ENCODE measurements around the gene FOSL1. TPM values are rescaled to one million over a fixed set of nuclear protein-coding genes. Genes with fewer than 3 reads are reported as not detected.

FOSL1 gene
- total and polyA plus RNA-seq, 2 of the 13 experiments (the other 11 are each of a cell fraction or from before 2014, with no cell fraction given) = 4.0 to 4.1 TPM

- peak; percentile 73 for TF ChIP-seq ZNF574 (CRISPR knock-in tag; IDR thresholded peaks at IDR 0.05)
- TF ChIP-seq, protein P1, sequence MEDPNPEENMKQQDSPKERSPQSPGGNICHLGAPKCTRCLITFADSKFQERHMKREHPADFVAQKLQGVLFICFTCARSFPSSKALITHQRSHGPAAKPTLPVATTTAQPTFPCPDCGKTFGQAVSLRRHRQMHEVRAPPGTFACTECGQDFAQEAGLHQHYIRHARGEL (CRISPR knock-in tag; IDR thresholded peaks at IDR 0.05) = no peak
- TF ChIP-seq TOE1 (CRISPR knock-in tag; IDR thresholded peaks at IDR 0.05) = no peak
- TF ChIP-seq, protein P2, sequence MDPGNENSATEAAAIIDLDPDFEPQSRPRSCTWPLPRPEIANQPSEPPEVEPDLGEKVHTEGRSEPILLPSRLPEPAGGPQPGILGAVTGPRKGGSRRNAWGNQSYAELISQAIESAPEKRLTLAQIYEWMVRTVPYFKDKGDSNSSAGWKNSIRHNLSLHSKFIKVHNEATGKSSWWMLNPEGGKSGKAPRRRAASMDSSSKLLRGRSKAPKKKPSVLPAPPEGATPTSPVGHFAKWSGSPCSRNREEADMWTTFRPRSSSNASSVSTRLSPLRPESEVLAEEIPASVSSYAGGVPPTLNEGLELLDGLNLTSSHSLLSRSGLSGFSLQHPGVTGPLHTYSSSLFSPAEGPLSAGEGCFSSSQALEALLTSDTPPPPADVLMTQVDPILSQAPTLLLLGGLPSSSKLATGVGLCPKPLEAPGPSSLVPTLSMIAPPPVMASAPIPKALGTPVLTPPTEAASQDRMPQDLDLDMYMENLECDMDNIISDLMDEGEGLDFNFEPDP (CRISPR knock-in tag; conservative IDR thresholded peaks at IDR 0.05) = no peak
- TF ChIP-seq ZNF639 (CRISPR knock-in tag; conservative IDR thresholded peaks at IDR 0.05) = no peak
- no peak for TF ChIP-seq ATF7-NPFF (CRISPR knock-in tag; IDR thresholded peaks at IDR 0.05; ENCODE audit: low read depth)
- TF ChIP-seq ZNF713 (CRISPR knock-in tag; IDR thresholded peaks at IDR 0.05) = no peak
- TF ChIP-seq THAP11 (CRISPR knock-in tag; IDR thresholded peaks at IDR 0.05) = peak; percentile 66
- TF ChIP-seq ZFY (CRISPR knock-in tag; IDR thresholded peaks at IDR 0.05) = peak; percentile 21; the same call in 1 of the 2 replicates
- TF ChIP-seq, protein P3, sequence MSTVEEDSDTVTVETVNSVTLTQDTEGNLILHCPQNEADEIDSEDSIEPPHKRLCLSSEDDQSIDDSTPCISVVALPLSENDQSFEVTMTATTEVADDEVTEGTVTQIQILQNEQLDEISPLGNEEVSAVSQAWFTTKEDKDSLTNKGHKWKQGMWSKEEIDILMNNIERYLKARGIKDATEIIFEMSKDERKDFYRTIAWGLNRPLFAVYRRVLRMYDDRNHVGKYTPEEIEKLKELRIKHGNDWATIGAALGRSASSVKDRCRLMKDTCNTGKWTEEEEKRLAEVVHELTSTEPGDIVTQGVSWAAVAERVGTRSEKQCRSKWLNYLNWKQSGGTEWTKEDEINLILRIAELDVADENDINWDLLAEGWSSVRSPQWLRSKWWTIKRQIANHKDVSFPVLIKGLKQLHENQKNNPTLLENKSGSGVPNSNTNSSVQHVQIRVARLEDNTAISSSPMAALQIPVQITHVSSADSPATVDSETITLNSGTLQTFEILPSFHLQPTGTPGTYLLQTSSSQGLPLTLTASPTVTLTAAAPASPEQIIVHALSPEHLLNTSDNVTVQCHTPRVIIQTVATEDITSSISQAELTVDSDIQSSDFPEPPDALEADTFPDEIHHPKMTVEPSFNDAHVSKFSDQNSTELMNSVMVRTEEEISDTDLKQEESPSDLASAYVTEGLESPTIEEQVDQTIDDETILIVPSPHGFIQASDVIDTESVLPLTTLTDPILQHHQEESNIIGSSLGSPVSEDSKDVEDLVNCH (CRISPR knock-in tag; IDR thresholded peaks at IDR 0.05) = no peak
- 0 out of 2 replicates have a peak, but pooled peaks have one; percentile 13 for TF ChIP-seq FOXJ3 (CRISPR knock-in tag; IDR thresholded peaks at IDR 0.05; ENCODE audit: borderline replicate concordance)
- no peak for TF ChIP-seq ZBTB25 (CRISPR knock-in tag; IDR thresholded peaks at IDR 0.05)
- TF ChIP-seq HNRNPH1 (optimal IDR thresholded peaks at IDR 0.05; ENCODE audit: low read depth, low read length) = no peak
- TF ChIP-seq ZNF343 (CRISPR knock-in tag; IDR thresholded peaks at IDR 0.05) = no peak
- TF ChIP-seq, protein P4, sequence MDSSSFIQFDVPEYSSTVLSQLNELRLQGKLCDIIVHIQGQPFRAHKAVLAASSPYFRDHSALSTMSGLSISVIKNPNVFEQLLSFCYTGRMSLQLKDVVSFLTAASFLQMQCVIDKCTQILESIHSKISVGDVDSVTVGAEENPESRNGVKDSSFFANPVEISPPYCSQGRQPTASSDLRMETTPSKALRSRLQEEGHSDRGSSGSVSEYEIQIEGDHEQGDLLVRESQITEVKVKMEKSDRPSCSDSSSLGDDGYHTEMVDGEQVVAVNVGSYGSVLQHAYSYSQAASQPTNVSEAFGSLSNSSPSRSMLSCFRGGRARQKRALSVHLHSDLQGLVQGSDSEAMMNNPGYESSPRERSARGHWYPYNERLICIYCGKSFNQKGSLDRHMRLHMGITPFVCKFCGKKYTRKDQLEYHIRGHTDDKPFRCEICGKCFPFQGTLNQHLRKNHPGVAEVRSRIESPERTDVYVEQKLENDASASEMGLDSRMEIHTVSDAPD (CRISPR knock-in tag; IDR thresholded peaks at IDR 0.05) = no peak
- no peak for TF ChIP-seq JARID2 (CRISPR knock-in tag; IDR thresholded peaks at IDR 0.05; ENCODE audit: insufficient replicate concordance)
- no peak for TF ChIP-seq ZNF569 (CRISPR knock-in tag; IDR thresholded peaks at IDR 0.05; ENCODE audit: borderline replicate concordance)
- TF ChIP-seq AGO1 (IDR thresholded peaks at IDR 0.05; ENCODE audit: low read depth, low read length, poor library complexity, severe bottlenecking) = peak; percentile 29
These were observed 15.5 kb downstream of the FOSL1 start (continued) for GRCh38 chr11:65884716-65885092.
